ENCODE measurements around the gene CYP24A1.

Gene CYP24A1

GRCh38 chr20:54116550-54117235 lies 57.1 kb downstream of the CYP24A1 start:
- no peaks in the 10 kb centered on the region for H3K4me1 Mint-ChIP-seq
- no peaks in the 10 kb centered on the region for H3K36me3 Mint-ChIP-seq
- H3K9me3 Mint-ChIP-seq = peaks cover 0 to 2% of the 10 kb centered on the region in 2 donors
- peaks cover 14 to 16% of the 10 kb centered on the region in 2 donors for H3K27me3 Mint-ChIP-seq
- DNase-seq (no peak), ATAC-seq (replicated peaks) (no peak)
- H3K27ac Mint-ChIP-seq = no peak overlapping the region
- H3K4me3 Mint-ChIP-seq = no peak overlapping the region

- H3K4me1 Mint-ChIP-seq = no peaks in the 10 kb centered on the region
- peaks cover 16 to 18% of the 10 kb centered on the region in 2 donors for H3K27me3 Mint-ChIP-seq
- H3K36me3 Mint-ChIP-seq = no peaks in the 10 kb centered on the region
- ATAC-seq (replicated peaks) (no peak), DNase-seq (no peak)
- peaks cover 4% of the 10 kb centered on the region in 2 donors for H3K9me3 Mint-ChIP-seq
- no peak overlapping the region for H3K4me3 Mint-ChIP-seq
- H3K27ac Mint-ChIP-seq = no peak overlapping the region
These were observed 58.5 kb downstream of the CYP24A1 start for GRCh38 chr20:54115172-54115854.

GRCh38 chr20:54114109-54114508 lies 59.7 kb downstream of the CYP24A1 start:
- DNase-seq (no peak), ATAC-seq (replicated peaks) (no peak)
- Mint-ChIP-seq H3K27me3 (peaks cover 16 to 18% of the 10 kb centered on the region in 2 donors), H3K27ac (no peak overlapping the region), H3K4me3 (no peak overlapping the region), H3K4me1 (no peaks in the 10 kb centered on the region), H3K9me3 (peaks cover 4% of the 10 kb centered on the region in 2 donors), H3K36me3 (no peaks in the 10 kb centered on the region)

GRCh38 chr20:54113566-54113965 lies 60.2 kb downstream of the CYP24A1 start:
- DNase-seq (no peak), ATAC-seq (replicated peaks) (no peak)
- Mint-ChIP-seq H3K36me3 (no peaks in the 10 kb centered on the region), H3K9me3 (peaks cover 4% of the 10 kb centered on the region in 2 donors), H3K4me3 (no peak overlapping the region), H3K27ac (no peak overlapping the region), H3K27me3 (peaks cover 16 to 18% of the 10 kb centered on the region in 2 donors), H3K4me1 (no peaks in the 10 kb centered on the region)

GRCh38 chr20:54112221-54112884 lies 61.4 kb downstream of the CYP24A1 start:
- DNase-seq (no peak), ATAC-seq (replicated peaks) (no peak)
- H3K27ac Mint-ChIP-seq = no peak overlapping the region

GRCh38 chr20:54111460-54111859 lies 62.3 kb downstream of the CYP24A1 start:
- Mint-ChIP-seq H3K4me1 (no peaks in the 10 kb centered on the region), H3K4me3 (no peak overlapping the region), H3K27ac (no peak overlapping the region), H3K36me3 (no peaks in the 10 kb centered on the region), H3K27me3 (peaks cover 27 to 30% of the 10 kb centered on the region in 2 donors), H3K9me3 (peaks cover 4% of the 10 kb centered on the region in 2 donors)
- DNase-seq = no peak
- ATAC-seq (replicated peaks) = no peak

More at GRCh38 chr20:54112221-54112884, 61.4 kb downstream of the CYP24A1 start:
- H3K4me3 Mint-ChIP-seq = no peak overlapping the region
- H3K36me3 Mint-ChIP-seq = no peaks in the 10 kb centered on the region
- H3K9me3 Mint-ChIP-seq = peaks cover 4% of the 10 kb centered on the region in 2 donors
- peaks cover 21 to 24% of the 10 kb centered on the region in 2 donors for H3K27me3 Mint-ChIP-seq
- no peaks in the 10 kb centered on the region for H3K4me1 Mint-ChIP-seq

- Mint-ChIP-seq H3K4me3 (no peak overlapping the region), H3K9me3 (peaks cover 4% of the 10 kb centered on the region in 2 donors), H3K36me3 (no peaks in the 10 kb centered on the region), H3K27ac (no peak overlapping the region), H3K4me1 (no peaks in the 10 kb centered on the region), H3K27me3 (peaks cover 27 to 30% of the 10 kb centered on the region in 2 donors)
- ATAC-seq (replicated peaks) (no peak), DNase-seq (no peak)
These were observed 63.3 kb downstream of the CYP24A1 start for GRCh38 chr20:54110457-54110856.

GRCh38 chr20:54110041-54110440 lies 63.7 kb downstream of the CYP24A1 start:
- Mint-ChIP-seq H3K27me3 (peaks cover 31 to 33% of the 10 kb centered on the region in 2 donors), H3K36me3 (no peaks in the 10 kb centered on the region), H3K4me1 (no peaks in the 10 kb centered on the region), H3K4me3 (no peak overlapping the region), H3K9me3 (peaks cover 4% of the 10 kb centered on the region in 2 donors), H3K27ac (no peak overlapping the region)
- no peak for DNase-seq
- ATAC-seq (replicated peaks) = no peak

GRCh38 chr20:54108817-54109216 lies 65.0 kb downstream of the CYP24A1 start:
- peaks cover 4% of the 10 kb centered on the region in 2 donors for H3K9me3 Mint-ChIP-seq
- DNase-seq = no peak
- H3K27ac Mint-ChIP-seq = no peak overlapping the region
- H3K27me3 Mint-ChIP-seq = peaks cover 34 to 37% of the 10 kb centered on the region in 2 donors
- H3K4me3 Mint-ChIP-seq = no peak overlapping the region
- ATAC-seq (replicated peaks) = no peak
- H3K4me1 Mint-ChIP-seq = no peaks in the 10 kb centered on the region
- H3K36me3 Mint-ChIP-seq = no peaks in the 10 kb centered on the region

GRCh38 chr20:54108326-54108642 lies 65.5 kb downstream of the CYP24A1 start:
- Mint-ChIP-seq H3K4me3 (no peak overlapping the region), H3K4me1 (no peaks in the 10 kb centered on the region), H3K27me3 (peaks cover 31 to 33% of the 10 kb centered on the region in 2 donors), H3K9me3 (peaks cover 4% of the 10 kb centered on the region in 2 donors), H3K36me3 (no peaks in the 10 kb centered on the region), H3K27ac (no peak overlapping the region)
- no peak for DNase-seq
- ATAC-seq (replicated peaks) = no peak

GRCh38 chr20:54107600-54108325 lies 66.0 kb downstream of the CYP24A1 start:
- ATAC-seq (replicated peaks) = no peak
- Mint-ChIP-seq H3K36me3 (no peaks in the 10 kb centered on the region), H3K9me3 (peaks cover 4% of the 10 kb centered on the region in 2 donors), H3K4me1 (no peaks in the 10 kb centered on the region), H3K4me3 (no peak overlapping the region), H3K27me3 (peaks cover 31 to 32% of the 10 kb centered on the region in 2 donors), H3K27ac (peak overlapping the region; percentile 9)
- DNase-seq = no peak

- ATAC-seq (replicated peaks) (no peak), DNase-seq (no peak)
- peak overlapping the region; percentile 9 for H3K27ac Mint-ChIP-seq
- peaks cover 0 to 2% of the 10 kb centered on the region in 2 donors for H3K4me1 Mint-ChIP-seq
- no peak overlapping the region for H3K4me3 Mint-ChIP-seq
- H3K27me3 Mint-ChIP-seq = peaks cover 31 to 32% of the 10 kb centered on the region in 2 donors
- peaks cover 4% of the 10 kb centered on the region in 2 donors for H3K9me3 Mint-ChIP-seq
- H3K36me3 Mint-ChIP-seq = no peaks in the 10 kb centered on the region
These were observed 66.6 kb downstream of the CYP24A1 start for GRCh38 chr20:54107181-54107580.

GRCh38 chr20:54106162-54106561 lies 67.6 kb downstream of the CYP24A1 start:
- ATAC-seq (replicated peaks) = no peak
- H3K27me3 Mint-ChIP-seq = peaks cover 24 to 33% of the 10 kb centered on the region in 2 donors
- H3K36me3 Mint-ChIP-seq = no peaks in the 10 kb centered on the region
- H3K9me3 Mint-ChIP-seq = no peaks in the 10 kb centered on the region
- DNase-seq = no peak
- no peak overlapping the region for H3K4me3 Mint-ChIP-seq
- no peak overlapping the region for H3K27ac Mint-ChIP-seq
- peaks cover 0 to 4% of the 10 kb centered on the region in 2 donors for H3K4me1 Mint-ChIP-seq

- Mint-ChIP-seq H3K4me1 (peaks cover 0 to 4% of the 10 kb centered on the region in 2 donors), H3K27ac (no peak overlapping the region), H3K9me3 (no peaks in the 10 kb centered on the region), H3K4me3 (no peak overlapping the region), H3K27me3 (peaks cover 24 to 33% of the 10 kb centered on the region in 2 donors), H3K36me3 (no peaks in the 10 kb centered on the region)
- DNase-seq (no peak), ATAC-seq (replicated peaks) (no peak)
These were observed 68.1 kb downstream of the CYP24A1 start for GRCh38 chr20:54105653-54106052.
